Endothelial cell of hepatic sinusoid (primary cell): Measurements from ENCODE around the gene CABLES1.

Source experiments
- in situ Hi-C: cut with HindIII; loops from 2 replicates; pipeline ENCODE4 v1.10.0; 2017; ENCODE audit warnings: low sequenced_read_pairs

CABLES1 gene

DNA sequence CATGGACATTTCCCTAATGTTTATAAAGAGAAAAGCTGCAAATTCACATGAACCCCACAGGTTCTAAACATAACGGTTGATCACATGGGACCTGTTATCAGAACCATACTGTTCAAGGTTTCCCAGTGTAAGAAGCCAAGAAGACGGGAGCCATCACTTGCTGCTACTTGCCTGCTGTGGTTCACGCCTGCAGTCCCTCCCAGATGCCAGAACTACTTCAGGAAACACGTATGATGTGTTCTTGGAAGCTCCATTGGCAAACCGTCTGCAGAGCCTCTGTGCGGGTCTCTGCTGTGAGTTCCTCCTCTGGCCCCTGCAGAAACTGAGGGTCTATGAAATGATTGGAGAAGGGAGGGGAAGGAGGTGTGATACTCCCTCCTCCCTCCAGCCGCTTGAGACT is 75.2 kb downstream of the CABLES1 start:
- in situ Hi-C loops = no loop called here

DNA sequence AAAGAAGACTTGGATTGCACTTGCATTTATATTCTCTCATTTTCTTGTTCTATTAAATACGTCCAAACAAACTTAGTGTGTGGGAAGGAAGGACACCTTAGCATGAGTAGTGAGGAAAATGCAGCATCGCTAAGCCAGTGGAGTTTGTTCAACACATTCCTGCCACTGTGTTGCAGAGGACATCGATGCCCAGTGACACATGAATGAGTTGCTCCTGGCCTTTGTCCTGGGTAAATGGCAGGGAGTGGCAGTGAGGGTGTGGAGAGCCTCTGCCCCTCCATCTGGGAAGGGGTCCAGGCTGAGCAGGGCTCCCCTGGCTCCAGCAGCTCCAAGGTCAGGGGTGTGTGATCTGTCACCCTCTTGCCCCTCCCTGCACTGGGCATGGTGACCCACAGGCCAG is 75.9 kb downstream of the CABLES1 start:
- in situ Hi-C loops = no loop called here

DNA sequence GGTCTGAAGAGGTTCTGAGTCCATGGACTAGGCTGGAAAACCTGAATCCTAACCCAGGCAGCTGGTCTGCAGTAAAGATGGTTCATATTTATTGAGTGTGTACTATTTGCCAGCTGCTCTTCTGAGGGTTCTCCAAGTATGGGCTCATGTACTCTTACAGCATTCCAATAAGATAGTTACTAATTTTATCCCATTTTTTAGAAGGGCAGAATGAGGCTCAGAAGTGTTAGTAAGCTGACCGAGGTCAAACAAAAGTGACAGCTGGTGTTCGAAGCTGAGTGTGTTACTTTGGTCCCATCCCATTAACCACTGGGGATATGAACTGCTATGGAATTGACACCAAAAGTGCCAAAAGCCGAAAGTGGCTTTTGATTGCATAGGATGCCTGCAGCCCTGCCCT is 76.9 kb downstream of the CABLES1 start:
- in situ Hi-C loops = no loop called here

DNA sequence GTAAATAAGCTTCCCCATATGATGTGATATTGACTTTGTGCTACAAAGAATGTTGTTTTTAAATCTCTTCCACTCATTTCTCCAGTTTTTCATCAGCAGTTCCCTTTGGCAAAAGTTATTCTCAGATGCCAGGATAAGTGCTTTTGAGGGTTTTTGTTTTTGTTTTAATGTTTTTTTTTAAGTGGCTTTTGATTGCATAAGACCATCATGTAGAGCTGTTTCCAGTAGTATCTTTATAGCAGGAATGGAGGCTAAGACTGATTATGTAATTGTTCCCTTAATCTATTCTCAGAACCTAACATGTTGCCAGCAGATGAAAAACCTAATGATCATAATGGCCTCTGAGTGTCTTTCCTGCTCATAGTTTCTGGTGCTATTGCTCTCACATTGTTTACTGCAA is 77.9 kb downstream of the CABLES1 start:
- in situ Hi-C loops = no loop called here

DNA sequence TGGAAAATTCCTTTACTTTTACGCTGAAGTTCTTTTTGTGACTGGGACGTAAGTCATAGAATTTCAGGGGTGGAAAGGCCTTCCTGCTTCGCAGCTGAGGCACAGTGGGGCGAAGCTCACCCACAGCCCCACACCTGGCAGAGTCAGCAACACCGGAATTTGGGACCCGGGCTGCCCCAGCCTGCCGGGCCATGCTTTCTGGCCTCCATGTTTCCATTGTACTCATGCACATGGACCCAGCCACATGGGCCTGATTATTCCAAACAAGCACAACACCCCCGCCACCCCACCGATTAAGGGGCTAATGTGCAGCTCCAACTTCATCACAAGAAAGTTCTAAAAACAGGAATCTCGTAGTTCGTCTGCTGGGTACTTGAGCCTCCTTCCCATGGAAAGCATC is 82.5 kb downstream of the CABLES1 start:
- in situ Hi-C loops = no loop called here

DNA sequence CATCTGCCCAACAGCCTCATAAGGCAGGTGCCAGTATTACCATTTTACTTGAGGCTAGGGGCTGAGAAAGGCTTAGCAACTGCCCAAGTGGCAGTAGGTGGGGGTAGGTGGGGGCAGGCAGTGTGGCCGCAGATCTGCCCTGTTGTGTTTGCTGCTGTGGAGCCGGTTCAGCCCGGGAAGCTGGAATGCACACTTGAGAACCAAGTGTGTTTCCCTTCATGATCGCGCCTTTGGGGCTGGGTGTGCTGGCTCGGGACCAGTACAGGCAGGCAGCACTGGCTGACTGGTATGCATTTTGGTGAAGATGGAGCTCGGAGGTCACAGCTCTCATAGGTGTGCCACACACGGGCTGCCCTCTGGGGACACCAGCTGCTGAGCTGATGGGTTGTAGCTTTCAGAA is 85.1 kb downstream of the CABLES1 start:
- in situ Hi-C loops = no loop called here

DNA sequence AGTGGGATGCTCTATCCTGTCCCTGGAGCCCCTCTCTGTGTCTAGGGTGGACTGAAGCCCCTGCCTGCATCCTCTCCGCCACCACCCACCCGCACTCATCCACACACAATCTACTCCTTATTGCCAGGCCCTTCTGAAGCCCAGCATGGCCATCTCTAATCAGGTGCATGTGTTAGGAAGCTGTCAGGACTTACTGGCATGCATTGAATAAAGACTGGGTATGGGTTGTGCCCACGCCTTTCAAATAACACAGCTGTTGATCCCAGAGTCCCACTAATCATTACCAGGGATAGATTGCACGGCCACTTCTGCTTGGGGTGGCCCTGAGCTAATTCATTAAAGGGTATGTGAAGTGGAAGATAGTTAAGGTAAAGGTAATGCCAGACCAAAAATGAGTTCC is 88.4 kb downstream of the CABLES1 start:
- in situ Hi-C loops = no loop called here

DNA sequence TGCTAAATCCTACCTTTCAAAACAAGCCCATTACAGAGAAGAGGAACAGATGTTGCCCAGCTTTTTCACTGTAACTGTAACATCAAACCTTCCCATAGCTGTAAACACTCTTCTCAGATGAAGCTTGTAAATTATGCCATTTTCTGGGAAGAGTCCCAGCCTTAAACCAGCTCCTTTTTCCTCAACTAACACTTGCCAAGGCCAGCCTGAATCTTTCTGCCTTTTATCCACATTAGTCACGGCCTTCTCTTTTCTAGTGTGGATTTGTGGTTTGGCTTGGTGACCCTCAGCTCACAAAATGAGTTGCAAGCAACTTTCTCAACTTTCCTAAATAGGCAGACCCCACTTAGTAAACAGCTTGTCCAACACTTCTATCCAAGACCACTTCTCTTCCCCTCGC is 90.2 kb downstream of the CABLES1 start:
- in situ Hi-C loops = loop anchor here (5.0 kb wide), 1 partner anchor 93 kb away; no protein-coding TSS in a partner anchor

DNA sequence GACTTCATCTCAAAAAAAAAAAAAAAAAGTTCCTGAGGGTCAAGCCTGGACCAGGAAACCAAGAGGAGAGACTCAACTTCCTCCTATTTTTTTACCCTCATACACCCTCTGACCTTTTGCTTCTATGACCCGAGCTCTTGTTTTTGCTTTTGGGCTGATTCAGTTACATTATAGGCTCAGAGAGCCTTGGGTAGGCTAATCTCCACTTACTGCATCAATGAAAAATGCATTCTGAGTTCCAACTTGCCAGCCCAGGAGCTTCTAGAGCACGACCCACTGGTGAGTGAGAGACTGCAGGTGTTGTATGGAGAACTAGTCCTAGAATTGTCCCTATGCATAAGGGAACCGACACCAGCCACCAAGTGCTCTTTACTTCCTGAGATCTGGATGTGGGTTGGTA is 91.1 kb downstream of the CABLES1 start:
- in situ Hi-C loops = loop anchor here (5.0 kb wide), 1 partner anchor 94 kb away; no protein-coding TSS in a partner anchor

DNA sequence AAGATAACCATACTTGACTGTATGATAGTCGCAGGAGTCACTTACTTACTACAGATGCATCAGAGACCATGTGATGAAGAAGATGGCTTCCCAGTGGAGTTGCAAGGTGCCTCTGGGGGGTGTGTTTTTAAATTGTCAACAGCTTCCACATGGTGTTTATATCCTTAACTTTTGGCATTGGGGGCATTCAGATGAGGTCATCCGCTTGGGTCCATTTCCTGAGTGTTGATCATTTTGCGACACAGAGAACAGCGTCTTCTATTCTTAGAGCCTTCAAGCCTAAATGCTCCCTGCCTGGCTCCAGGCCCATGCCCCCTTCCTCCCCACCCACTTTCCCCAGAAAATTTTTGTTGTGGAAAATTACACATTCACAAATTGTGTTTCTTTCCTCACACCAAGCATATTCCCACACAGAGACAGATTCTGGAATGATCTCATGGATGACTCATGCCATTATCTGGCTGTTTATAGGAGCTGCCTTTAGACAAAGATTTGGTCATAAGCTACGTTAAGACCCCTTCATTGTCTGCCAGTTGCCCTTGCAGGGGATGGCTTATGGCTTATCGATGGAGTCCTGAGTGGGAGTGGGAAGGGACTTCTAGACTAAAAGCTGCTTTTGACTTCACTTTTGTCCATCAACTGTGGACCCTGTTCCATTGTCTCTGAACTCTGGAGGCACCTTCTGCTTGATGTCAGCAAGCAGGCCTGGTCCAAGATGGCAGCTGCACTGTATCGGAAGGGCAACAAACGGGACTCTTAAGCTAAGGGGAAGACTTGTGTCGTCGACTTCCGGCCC is 91.8 kb downstream of the CABLES1 start:
- in situ Hi-C loops = loop anchor here (5.0 kb wide), 1 partner anchor 95 kb away; no protein-coding TSS in a partner anchor

DNA sequence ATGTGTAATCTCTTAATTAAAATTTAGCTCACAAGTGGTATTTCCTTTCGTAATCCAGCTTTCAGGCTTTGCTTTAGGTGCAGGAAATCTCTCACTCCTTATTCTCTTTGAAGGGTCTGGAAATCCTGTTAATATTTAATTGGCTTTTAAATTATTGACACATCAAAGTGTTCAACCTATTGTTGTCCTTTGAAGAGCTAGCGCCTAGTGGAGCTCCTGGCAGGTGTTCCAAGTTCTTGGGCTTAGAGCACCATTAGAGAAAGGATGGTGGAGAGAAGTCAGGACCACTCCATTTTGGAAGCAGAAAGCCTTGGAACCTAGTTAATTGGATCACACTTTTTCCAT is 92.4 kb downstream of the CABLES1 start:
- in situ Hi-C loops = loop anchor here (5.0 kb wide), 1 partner anchor 95 kb away; no protein-coding TSS in a partner anchor

DNA sequence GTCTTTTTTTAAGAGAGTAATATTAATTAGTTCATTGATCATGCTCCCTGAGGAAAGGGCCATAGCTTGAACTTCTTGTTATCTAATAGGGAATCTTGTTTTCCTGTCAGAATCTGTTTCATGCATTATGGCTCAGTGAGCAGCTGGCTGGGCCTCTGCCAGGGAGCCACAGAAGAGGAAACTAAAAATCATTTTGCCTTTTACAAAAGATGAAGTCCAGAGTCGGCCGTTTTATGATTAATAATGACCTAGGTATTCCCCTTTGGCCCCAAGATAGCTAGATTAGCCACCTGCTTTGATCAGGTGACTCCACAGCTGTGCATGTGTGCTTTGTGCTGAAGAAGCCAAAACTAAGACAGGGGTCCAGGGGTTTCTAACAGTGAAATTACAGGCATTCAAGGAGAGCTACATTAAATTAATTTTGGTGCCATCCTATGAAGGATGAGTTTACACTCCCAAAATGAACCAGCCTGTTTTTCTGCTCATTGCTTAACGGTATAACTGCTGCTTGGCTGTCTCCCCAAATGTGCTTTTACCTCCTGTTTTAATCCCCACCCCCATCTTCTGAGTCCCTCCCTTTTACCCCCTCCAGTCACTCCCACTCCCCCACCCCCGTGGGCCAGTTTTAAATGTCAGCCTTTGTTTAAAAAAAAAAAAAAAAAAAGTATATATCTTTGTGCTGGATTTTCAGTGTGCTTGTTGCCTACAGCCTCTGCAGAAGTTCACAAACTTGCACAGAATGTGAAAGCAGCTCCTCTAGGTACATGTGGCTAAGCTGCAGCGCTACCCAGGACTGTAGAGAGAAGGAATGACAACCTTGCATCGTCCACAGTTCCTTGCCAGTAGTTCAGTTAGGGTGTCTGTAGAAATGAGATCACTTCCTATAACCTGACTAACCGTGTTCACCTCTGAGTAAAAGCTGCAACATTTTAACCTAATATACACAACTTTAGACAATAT is 93.1 kb downstream of the CABLES1 start:
- in situ Hi-C loops = loop anchor here (5.0 kb wide), 1 partner anchor 96 kb away; no protein-coding TSS in a partner anchor

DNA sequence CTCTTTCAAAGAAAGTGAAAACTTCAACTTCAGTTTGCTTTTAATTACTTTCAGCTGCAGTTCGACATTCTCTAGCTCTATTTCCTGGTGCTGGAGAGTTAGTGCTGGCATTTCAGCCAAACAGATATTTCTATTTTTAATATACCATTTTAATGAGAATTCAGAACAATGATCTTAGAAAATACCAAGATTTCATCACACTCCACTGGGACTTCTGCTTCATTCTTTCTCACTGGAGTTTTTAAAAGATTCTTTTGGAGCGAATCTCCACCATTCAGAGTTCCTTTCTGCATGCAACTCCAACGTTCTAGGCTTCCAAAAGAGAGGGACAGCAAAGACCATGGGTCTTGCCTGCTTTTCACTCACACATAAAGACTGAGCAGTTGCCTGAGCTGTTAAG is 94.2 kb downstream of the CABLES1 start:
- in situ Hi-C loops = loop anchor here (5.0 kb wide), 1 partner anchor 97 kb away; no protein-coding TSS in a partner anchor

DNA sequence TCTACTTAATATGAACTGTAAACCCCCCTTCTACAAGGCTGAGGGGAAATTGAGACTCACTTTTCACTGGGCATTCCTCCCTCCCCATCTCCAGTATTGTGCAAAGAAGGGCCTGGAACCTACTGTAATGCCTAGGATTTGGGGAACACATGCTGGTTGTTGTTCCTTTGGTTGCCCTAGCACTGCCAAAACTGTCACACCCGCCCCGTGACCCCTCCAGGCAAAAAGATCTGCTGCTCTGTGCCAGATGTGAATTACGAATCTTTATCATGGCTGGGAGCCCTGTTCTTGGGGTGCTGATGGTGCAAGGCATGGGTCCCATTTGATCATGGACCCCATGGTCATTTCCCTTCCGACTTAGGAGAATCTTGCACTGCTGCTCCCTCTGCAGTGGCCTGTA is 95.4 kb downstream of the CABLES1 start:
- in situ Hi-C loops = no loop called here

DNA sequence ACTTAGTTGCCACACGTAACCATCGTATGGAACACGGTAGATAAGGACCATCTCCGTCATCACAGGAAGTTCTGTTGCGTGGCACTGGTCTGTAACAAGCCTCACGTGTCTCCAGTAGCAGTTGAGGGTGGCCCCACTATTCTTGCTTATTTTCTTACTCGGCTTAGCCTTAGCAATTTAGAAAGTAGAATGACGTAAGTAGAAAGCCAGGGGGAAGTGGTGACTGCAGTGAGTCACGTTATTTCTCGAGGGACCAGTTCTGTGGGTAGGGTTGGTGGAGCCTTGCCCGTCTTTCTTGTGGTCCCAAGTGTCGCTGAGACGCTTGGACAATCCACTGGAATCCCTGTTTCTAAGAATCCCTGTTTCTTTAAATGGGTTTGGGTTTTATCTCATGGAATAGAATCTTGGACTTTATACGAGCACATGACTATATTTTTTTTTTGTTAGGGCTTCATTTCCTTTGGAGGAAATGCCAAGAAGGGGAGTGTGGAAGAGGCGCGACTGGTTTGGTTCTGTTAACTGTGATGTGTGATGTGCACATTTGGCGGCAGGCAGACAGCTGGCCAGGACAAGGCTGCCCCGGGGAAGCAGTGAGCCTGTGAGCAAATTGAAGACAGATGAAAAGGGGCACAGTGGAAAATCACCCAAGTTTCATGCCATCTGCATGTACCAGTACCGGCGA is 96.2 kb downstream of the CABLES1 start:
- in situ Hi-C loops = no loop called here

DNA sequence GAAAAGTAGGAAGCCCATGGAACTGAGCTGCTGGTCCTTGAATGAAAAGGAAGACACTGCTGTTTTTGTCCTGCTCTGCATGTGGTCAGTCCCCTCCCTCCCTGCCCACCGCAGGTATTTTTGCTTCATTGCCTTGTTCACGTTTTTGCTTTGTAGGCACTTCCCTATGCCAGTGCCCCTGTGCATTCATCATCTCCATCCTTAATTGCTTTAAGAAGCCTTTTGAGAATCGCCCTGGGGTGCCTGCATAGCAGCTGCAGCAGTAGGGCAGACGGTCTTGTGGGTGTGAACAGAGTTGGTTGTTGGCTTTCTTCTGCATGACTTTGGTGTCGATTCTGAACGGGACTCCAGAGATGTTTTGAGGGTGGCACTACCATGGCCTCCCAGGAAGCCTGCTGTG is 97.0 kb downstream of the CABLES1 start:
- in situ Hi-C loops = no loop called here

DNA sequence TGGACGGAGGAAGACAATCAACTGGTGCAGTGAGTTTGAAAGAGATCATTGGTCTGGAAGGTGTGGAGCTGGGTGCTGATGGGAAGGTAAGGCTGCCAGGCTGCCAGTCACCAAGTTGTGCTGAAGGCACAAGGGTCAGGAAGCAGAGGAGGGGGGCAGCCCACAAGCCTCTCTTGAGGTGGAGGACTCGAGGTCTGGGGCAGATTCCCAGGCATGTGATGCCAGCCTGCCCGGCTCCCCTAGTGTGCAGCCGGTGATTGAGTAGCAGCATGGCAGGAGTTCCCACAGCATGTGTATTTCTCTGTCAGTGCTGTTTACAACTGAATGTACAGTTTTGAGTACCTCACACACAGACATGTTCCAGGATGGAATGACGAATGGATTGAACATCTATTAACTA is 99.3 kb downstream of the CABLES1 start:
- in situ Hi-C loops = no loop called here

DNA sequence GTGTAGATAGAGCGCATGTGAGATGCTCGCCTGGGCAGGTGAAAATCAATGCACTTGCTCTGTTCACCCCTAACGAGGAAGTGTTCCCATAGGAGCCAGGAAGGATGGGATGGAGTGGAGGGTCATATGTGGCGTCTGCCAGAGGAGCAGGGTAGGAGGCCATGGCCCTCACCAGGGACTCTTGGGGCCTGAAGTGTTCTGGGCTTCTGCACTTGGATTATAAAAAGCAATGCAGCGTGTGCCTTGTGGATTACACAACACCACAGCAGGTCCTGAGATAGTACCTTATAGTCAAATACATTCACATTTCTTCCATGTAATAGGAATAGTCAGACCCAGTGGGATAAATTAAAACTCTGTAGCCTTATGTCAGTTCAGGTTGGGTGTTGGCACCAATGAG is 100.1 kb downstream of the CABLES1 start:
- in situ Hi-C loops = no loop called here

DNA sequence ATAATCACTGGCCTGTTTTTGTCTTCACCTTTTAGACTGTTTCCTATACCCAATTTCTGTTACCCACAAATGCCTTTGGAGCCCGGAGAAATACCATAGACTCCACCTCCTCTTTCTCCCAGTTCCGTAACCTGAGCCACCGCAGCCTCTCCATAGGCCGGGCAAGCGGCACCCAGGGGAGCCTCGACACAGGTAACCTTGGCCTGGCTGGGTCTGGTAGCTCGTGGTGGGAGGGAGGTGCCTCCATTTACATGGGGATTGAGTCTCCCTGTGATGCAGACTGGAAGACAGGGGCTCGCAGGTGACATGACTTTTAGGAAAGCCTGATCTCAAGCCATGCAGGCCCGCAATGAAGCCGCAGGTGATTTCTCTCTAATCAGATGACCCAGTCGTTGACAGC is 100.6 kb downstream of the CABLES1 start:
- in situ Hi-C loops = no loop called here

DNA sequence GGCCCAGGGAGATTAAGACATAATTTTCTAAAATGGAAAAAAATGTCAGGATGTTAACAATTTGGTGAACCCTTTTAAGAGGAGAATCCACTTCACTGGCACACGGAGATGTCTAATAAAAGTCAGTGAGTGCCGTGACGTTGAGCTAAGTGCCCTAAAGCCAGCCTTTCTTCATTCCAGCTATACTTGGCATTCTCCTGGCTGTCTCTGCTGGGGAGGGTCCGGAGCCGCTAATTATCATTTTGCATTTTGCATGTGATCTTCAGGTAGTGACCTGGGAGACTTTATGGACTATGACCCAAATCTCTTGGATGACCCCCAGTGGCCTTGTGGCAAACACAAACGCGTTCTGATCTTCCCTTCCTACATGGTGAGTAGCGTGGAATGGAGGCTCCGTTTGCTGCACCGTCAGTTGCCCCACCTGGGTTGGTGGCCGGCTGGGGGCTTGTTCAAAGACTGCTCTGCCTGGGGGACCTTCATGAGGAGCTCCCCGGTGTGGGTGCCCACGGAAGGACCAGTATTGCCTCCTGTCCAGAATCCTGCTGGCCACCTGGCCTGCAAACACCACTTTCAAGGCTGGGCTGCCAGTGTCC is 101.7 kb downstream of the CABLES1 start:
- in situ Hi-C loops = no loop called here
